ENCODE data around the gene TTPAL.

DNA sequence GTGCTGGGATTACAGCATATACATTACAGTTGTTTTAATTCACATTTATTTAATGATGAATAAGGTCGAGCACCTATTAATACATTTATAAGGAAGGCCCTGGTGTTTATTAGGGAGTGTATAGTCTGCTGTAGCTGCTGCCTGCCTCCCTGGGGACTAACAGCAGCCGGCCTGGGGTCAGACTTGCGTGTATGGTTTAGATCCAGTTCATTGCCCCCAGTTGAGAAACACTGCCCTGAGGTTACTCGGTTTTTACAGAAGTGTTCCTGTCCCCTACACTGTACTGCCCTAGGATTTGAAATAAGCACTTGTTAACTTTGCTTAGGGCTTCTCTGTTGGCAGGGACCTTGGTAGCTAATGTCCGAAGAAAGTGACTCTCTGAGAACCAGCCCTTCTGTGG is 4.0 kb downstream of the TTPAL start:
- TF ChIP-seq, protein P1, sequence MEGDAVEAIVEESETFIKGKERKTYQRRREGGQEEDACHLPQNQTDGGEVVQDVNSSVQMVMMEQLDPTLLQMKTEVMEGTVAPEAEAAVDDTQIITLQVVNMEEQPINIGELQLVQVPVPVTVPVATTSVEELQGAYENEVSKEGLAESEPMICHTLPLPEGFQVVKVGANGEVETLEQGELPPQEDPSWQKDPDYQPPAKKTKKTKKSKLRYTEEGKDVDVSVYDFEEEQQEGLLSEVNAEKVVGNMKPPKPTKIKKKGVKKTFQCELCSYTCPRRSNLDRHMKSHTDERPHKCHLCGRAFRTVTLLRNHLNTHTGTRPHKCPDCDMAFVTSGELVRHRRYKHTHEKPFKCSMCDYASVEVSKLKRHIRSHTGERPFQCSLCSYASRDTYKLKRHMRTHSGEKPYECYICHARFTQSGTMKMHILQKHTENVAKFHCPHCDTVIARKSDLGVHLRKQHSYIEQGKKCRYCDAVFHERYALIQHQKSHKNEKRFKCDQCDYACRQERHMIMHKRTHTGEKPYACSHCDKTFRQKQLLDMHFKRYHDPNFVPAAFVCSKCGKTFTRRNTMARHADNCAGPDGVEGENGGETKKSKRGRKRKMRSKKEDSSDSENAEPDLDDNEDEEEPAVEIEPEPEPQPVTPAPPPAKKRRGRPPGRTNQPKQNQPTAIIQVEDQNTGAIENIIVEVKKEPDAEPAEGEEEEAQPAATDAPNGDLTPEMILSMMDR (conservative IDR thresholded peaks at IDR 0.05; ENCODE audit: low read depth, low read length), result no peak
- TF ChIP-seq EZH2phosphoT487 (IDR thresholded peaks at IDR 0.05; ENCODE audit: borderline replicate concordance, low read length), result no peak
